OCI-LY1 (cell line): ENCODE measurements around the gene EIF2S3.

ENCODE experiments used
- EZH2 ChIP-seq: fragments of 200-600 bp; sonication (generic), shearing (Covaris generic); IDR thresholded peaks from 2 replicates; pipeline ENCODE4 v1.8.0; 2017; ENCODE audit warnings: borderline replicate concordance, mixed run types, mild to moderate bottlenecking, antibody characterized with exemption, low read length, moderate library complexity, mixed read lengths
- TF ChIP-seq, protein P1 (sequence below): fragments of 200-600 bp; sonication (generic), shearing (Covaris generic); IDR thresholded peaks from 2 replicates; pipeline ENCODE4 v1.5.1; 2017; ENCODE audit warnings: mild to moderate bottlenecking, antibody characterized with exemption, low read length, moderate library complexity, mixed read lengths

DNA sequence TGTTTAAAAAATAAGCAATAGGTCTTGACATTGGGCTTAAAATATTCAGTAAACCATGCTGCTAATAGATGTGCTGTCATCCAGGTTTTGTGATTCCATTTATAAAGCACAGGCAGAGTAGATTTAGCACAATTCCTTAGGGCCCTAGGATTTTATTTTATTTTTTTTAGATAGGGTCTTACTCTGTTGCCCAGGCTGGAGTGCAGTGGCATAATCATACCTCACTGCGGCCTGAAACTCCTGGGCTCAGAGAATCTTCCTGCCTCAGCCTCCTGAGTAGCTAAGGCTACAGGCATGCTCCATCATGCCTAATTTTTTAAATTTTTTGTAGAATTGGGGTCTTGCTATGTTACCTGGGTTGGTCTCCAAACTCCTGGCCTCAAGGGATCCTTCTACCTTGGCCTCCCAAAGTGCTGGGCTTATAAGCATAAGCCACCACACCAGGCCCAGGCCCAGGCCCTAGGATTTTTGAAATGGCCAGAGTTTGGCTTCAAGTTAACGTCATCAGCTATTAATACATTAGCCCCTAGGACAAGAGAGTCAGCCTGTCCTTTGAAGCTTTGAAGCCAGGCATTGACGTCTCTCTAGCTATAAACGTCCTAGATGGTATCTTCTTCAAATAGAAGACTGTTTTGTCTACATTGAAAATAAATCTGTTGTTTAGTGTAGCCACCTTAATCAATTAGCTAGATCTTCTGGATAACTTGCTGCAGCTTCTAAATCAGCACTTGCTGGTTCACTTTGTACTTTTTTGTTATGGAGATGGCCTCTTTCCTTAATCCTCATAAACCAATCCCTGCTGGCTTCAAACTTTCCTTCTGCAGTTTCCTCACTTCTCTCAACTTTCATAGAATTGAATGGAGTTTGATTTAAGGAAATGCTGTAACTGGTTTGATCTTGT lies 35.8 kb downstream of the EIF2S3 start:
- TF ChIP-seq, protein P1, sequence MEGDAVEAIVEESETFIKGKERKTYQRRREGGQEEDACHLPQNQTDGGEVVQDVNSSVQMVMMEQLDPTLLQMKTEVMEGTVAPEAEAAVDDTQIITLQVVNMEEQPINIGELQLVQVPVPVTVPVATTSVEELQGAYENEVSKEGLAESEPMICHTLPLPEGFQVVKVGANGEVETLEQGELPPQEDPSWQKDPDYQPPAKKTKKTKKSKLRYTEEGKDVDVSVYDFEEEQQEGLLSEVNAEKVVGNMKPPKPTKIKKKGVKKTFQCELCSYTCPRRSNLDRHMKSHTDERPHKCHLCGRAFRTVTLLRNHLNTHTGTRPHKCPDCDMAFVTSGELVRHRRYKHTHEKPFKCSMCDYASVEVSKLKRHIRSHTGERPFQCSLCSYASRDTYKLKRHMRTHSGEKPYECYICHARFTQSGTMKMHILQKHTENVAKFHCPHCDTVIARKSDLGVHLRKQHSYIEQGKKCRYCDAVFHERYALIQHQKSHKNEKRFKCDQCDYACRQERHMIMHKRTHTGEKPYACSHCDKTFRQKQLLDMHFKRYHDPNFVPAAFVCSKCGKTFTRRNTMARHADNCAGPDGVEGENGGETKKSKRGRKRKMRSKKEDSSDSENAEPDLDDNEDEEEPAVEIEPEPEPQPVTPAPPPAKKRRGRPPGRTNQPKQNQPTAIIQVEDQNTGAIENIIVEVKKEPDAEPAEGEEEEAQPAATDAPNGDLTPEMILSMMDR = no peak
- no peak for TF ChIP-seq EZH2
